Neuronal stem cell (in vitro differentiated cells): Measurements from ENCODE around the gene VSTM1.
"Not testable (repeated sequence)": the region's sequence is repeated elsewhere in the genome, so short reads cannot be mapped to it uniquely, and the experiment has no call there.

Experiments used
- DNase-seq: peaks from one replicate; pipeline ENCODE4 v3.0.0-alpha.2; 2013; ENCODE audit warnings: low spot score
- H2AFZ ChIP-seq: one replicate; pipeline ENCODE4 v1.6.1; 2013; ENCODE audit warnings: mild to moderate bottlenecking, low read length, inconsistent platforms
- H2AK5ac ChIP-seq: 2 replicates; pipeline ENCODE4 v1.6.1; 2013; ENCODE audit warnings: low read depth, mild to moderate bottlenecking, inconsistent platforms, low read length, moderate library complexity, mixed read lengths
- H2BK120ac ChIP-seq: 2 replicates; pipeline ENCODE4 v1.6.1; 2013; ENCODE audit warnings: low read depth, mild to moderate bottlenecking, inconsistent platforms, low read length, moderate library complexity, mixed read lengths
- H2BK12ac ChIP-seq: one replicate; pipeline ENCODE4 v1.6.1; 2013; ENCODE audit warnings: low read length, inconsistent platforms
- H2BK15ac ChIP-seq: 2 replicates; pipeline ENCODE4 v1.6.1; 2013; ENCODE audit warnings: mild to moderate bottlenecking, low read length, inconsistent platforms, mixed read lengths
- H2BK5ac ChIP-seq: one replicate; pipeline ENCODE4 v1.6.1; 2013; ENCODE audit warnings: inconsistent platforms, mild to moderate bottlenecking, low read length, moderate library complexity
- H3K14ac ChIP-seq: one replicate; pipeline ENCODE4 v1.6.1; 2013; ENCODE audit warnings: low read length, inconsistent platforms
- H3K18ac ChIP-seq: 2 replicates; pipeline ENCODE4 v1.6.1; 2013; ENCODE audit warnings: low read length, inconsistent platforms
- H3K23ac ChIP-seq: 2 replicates; pipeline ENCODE4 v1.6.1; 2013; ENCODE audit warnings: low read depth, mild to moderate bottlenecking, mixed read lengths, low read length, inconsistent platforms; ENCODE audit not compliant: poor library complexity
- H3K27ac ChIP-seq: replicated peaks from 3 replicates; pipeline ENCODE4 v1.5.1; 2013; ENCODE audit warnings: low read length, inconsistent platforms
- H3K27me3 ChIP-seq, 3 experiments: 2 replicates each; pipeline ENCODE4 v1.6.1; 2013; ENCODE audit warnings: low read length in 3 of 3, mild to moderate bottlenecking in 2 of 3, inconsistent platforms in 1 of 3, low read depth in 1 of 3, mixed read lengths in 1 of 3, moderate library complexity in 1 of 3; ENCODE audit not compliant: control insufficient read depth in 3 of 3, insufficient read depth in 3 of 3
- H3K36me3 ChIP-seq, 2 donors: replicated peaks in 1 of 2; 2 replicates each; pipeline ENCODE4 v1.6.1; 2013; ENCODE audit warnings: low read length in 2 of 2; ENCODE audit not compliant: control insufficient read depth in 2 of 2, insufficient read depth in 2 of 2
- H3K4ac ChIP-seq: 2 replicates; pipeline ENCODE4 v1.6.1; 2013; ENCODE audit warnings: inconsistent platforms, mild to moderate bottlenecking, low read length, moderate library complexity
- H3K4me1 ChIP-seq, 2 donors: 1 replicate in 1 of 2; 2 replicates in 1 of 2; pipeline ENCODE4 v1.6.1; 2013; ENCODE audit warnings: low read length in 2 of 2, low read depth in 1 of 2; ENCODE audit not compliant: control insufficient read depth in 2 of 2, insufficient read depth in 1 of 2
- H3K4me2 ChIP-seq: one replicate; pipeline ENCODE4 v1.6.1; 2013; ENCODE audit warnings: mild to moderate bottlenecking, low read length, inconsistent platforms; ENCODE audit not compliant: insufficient read depth, poor library complexity, severe bottlenecking
- H3K4me3 ChIP-seq, 2 donors: 2 replicates each; pipeline ENCODE4 v1.5.1; 2013; ENCODE audit warnings: low read length in 2 of 2, mild to moderate bottlenecking in 2 of 2, inconsistent platforms in 1 of 2, moderate library complexity in 1 of 2
- H3K79me1 ChIP-seq: one replicate; pipeline ENCODE4 v1.6.1; 2013; ENCODE audit warnings: low read depth, mild to moderate bottlenecking, inconsistent platforms, low read length, moderate library complexity
- H3K9ac ChIP-seq: one replicate; pipeline ENCODE4 v1.6.1; 2013; ENCODE audit warnings: mild to moderate bottlenecking, low read depth, low read length, inconsistent platforms; ENCODE audit not compliant: poor library complexity
- H3K9me3 ChIP-seq, 2 donors: replicated peaks in 1 of 2; 2 replicates each; pipeline versions ENCODE3 to v1.6.1; 2013; ENCODE audit warnings: low read length in 2 of 2, mild to moderate bottlenecking in 2 of 2, inconsistent platforms in 1 of 2, low read depth in 1 of 2, mixed read lengths in 1 of 2, moderate library complexity in 1 of 2; ENCODE audit not compliant: control insufficient read depth in 2 of 2, insufficient read depth in 1 of 2
- H4K8ac ChIP-seq: one replicate; pipeline ENCODE4 v1.6.1; 2013; ENCODE audit warnings: low read depth, mild to moderate bottlenecking, inconsistent platforms, low read length, moderate library complexity
- H4K91ac ChIP-seq: one replicate; pipeline ENCODE4 v1.6.1; 2013; ENCODE audit warnings: low read length, low read depth, mild to moderate bottlenecking, inconsistent platforms; ENCODE audit not compliant: poor library complexity
- WGBS, 2 donors: extraction: QIAGEN DNeasy Blood & Tissue Kit; methylation state at CpG; one replicate each; pipeline ENCODE4 v1.1.7; 2013; ENCODE audit warnings: missing lambda C conversion rate in 2 of 2, mixed read lengths in 1 of 2; ENCODE audit not compliant: insufficient read length in 2 of 2, insufficient replicate concordance in 1 of 2; ENCODE audit errors: extremely low coverage in 2 of 2; 5-methylcytosine and 5-hydroxymethylcytosine counted together

The VSTM1 gene

DNA sequence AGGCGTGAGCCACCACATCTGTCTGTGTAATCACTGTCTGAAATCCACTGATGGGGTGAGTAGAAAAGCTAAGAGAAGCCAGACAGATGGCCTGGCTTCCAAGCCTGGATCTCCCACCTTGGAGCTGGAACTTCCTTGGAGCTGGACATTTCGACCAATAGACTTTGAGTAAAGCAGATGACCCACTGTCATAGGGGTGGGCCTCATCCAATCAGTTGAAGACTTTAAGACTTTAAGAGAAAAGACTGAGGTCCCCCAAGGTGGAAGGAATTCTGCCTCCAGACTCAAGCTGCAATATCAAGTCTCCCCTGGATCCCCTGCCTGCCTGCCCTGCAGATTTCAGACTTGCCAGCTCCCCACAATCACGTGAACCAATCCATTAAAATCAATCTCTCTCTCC is 20.7 kb downstream of the VSTM1 start:
- no peak overlapping the region for H2AFZ ChIP-seq
- no peak overlapping the region for H3K27ac ChIP-seq
- H3K36me3 ChIP-seq = no peaks in the 10 kb centered on the region
- H3K4me1 ChIP-seq = peaks cover 0 to 5% of the 10 kb centered on the region in 2 donors
- no peak overlapping the region for H2BK12ac ChIP-seq
- H3K14ac ChIP-seq = no peak overlapping the region
- H4K8ac ChIP-seq = no peak overlapping the region
- no peak overlapping the region for H4K91ac ChIP-seq
- no peak overlapping the region for H3K4ac ChIP-seq
- no peak overlapping the region for H3K4me3 ChIP-seq
- H3K79me1 ChIP-seq = peaks cover 2% of the 10 kb centered on the region
- no peak overlapping the region for H3K4me2 ChIP-seq
- no peak overlapping the region for H3K9ac ChIP-seq
- no peak overlapping the region for H2BK120ac ChIP-seq
- no CpG with 5 or more reads among the region's 3 CpGs for WGBS, 2 donors
- H3K18ac ChIP-seq = no peak overlapping the region
- H3K23ac ChIP-seq = no peak overlapping the region
- H2BK15ac ChIP-seq = no peak overlapping the region
- H2BK5ac ChIP-seq = no peak overlapping the region
- no peaks in the 10 kb centered on the region for H3K9me3 ChIP-seq
- H2AK5ac ChIP-seq = no peak overlapping the region
- DNase-seq = no peak
- H3K27me3 ChIP-seq = no peaks in the 10 kb centered on the region

DNA sequence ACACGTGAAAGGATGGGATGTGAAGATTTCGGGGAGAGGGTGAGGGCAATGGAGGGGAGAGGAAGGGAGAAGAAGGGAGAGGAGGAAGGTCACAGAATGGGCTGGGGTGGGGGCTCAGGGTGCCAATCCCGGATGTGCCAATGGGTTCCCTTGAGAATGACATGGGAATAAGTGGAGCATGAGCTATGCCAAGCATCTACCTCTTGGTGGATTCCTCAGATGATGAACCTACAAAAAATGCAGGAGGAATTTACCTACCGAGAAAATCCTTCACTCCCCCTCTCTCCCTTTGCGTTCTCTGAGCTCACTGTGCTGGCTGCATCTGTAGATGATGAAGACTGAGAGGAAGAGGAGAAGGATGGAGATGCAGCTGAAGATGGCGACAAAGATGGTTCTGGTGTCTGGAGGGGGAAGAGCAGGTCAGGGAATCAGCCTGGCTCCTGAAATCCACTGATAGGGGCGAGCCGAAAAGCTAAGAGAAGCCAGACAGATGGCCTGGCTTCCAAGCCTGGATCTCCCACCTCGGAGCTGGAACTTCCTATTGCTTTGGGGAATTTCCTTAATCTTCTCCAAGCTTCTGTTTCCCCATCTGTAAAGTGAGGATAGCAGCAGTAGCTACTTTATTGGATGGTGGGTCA is 21.6 kb downstream of the VSTM1 start:
- Histone ChIP-seq H2AK5ac (no peak overlapping the region), H2BK5ac (no peak overlapping the region)

DNA sequence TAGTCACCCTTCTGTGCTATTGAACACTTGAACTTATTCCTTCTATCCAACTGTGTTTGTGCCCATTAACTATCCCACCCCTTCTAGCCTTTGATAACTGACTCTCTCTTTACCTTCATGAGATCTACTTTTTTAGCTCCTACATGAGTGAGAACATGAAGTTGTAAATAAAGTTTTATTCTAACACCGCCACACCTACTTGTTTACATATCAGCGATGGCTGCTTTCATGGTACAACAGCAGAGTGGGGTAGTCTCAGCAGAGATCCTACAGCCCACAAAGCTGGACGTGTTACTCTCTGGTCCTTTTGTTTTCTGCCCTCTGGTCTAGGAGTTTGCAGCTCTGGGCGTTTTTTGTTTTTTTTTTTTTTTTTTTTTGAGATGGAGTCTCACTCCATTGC is 23.7 kb downstream of the VSTM1 start:
- Histone ChIP-seq H4K8ac (no peak overlapping the region), H3K9ac (no peak overlapping the region), H2AFZ (no peak overlapping the region), H3K23ac (no peak overlapping the region), H3K36me3 (no peaks in the 10 kb centered on the region), H3K4me3 (no peak overlapping the region), H4K91ac (no peak overlapping the region), H3K4me1 (peaks cover 5 to 10% of the 10 kb centered on the region in 2 donors), H2BK5ac (no peak overlapping the region), H3K4ac (no peak overlapping the region), H2AK5ac (no peak overlapping the region), H2BK12ac (no peak overlapping the region), H3K9me3 (no peaks in the 10 kb centered on the region), H3K4me2 (no peak overlapping the region), H3K27me3 (no peaks in the 10 kb centered on the region), H3K14ac (no peak overlapping the region), H3K18ac (no peak overlapping the region), H3K27ac (no peak overlapping the region), H2BK15ac (no peak overlapping the region), H2BK120ac (no peak overlapping the region), H3K79me1 (no peaks in the 10 kb centered on the region)
- no CpG with 5 or more reads among the region's 4 CpGs for WGBS, 2 donors
- no peak for DNase-seq

More for the DNA sequence above, 21.6 kb downstream of the VSTM1 start:
- Histone ChIP-seq H3K14ac (no peak overlapping the region), H4K91ac (no peak overlapping the region), H2BK15ac (peak overlapping the region; percentile 39), H3K4me1 (peaks cover 0 to 5% of the 10 kb centered on the region in 2 donors), H2AFZ (no peak overlapping the region), H3K4me2 (no peak overlapping the region), H3K18ac (peak overlapping the region; percentile 38), H3K27ac (no peak overlapping the region), H2BK120ac (no peak overlapping the region), H3K36me3 (no peaks in the 10 kb centered on the region), H4K8ac (no peak overlapping the region), H3K4ac (no peak overlapping the region), H3K4me3 (no peak overlapping the region), H3K9ac (no peak overlapping the region), H3K9me3 (no peaks in the 10 kb centered on the region), H3K23ac (no peak overlapping the region), H3K79me1 (peaks cover 2% of the 10 kb centered on the region), H2BK12ac (no peak overlapping the region), H3K27me3 (no peaks in the 10 kb centered on the region)
- WGBS, 2 donors = 100% methylated on average over 2 of the region's 9 CpGs; no CpG with 5 or more reads in 1 of the 2 donors
- DNase-seq = no peak

DNA sequence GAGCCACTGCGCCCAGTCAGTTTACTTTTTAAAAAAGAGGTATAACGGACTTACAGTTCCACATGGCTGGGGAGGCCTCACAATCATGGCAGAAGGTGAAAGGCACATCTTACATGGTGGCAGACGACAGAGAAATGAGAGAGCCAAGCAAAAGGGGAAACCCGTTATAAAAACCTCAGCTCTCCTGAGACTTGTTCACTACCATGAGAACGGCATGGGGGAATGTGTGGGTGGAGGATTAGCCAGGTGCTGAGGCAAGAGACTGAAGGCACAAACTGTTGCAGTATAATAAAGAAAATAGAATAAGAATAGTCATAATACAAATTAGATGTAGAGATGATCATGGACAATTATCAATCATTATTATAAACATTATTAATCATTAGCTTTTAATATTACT is 27.2 kb downstream of the VSTM1 start:
- not testable (repeated sequence) for H3K18ac ChIP-seq, H2AFZ ChIP-seq, DNase-seq, H3K4me2 ChIP-seq, H2BK5ac ChIP-seq, H3K4me3 ChIP-seq, H2BK15ac ChIP-seq, H2BK120ac ChIP-seq, H3K36me3 ChIP-seq, H2BK12ac ChIP-seq, H4K91ac ChIP-seq, H3K23ac ChIP-seq, H4K8ac ChIP-seq, H3K4ac ChIP-seq, H3K79me1 ChIP-seq, H3K27me3 ChIP-seq, H3K9ac ChIP-seq, H2AK5ac ChIP-seq, H3K14ac ChIP-seq, H3K9me3 ChIP-seq
- H3K4me1 ChIP-seq = peaks cover 2 to 14% of the 10 kb centered on the region in 2 donors
- H3K27ac ChIP-seq = peak overlapping the region; percentile 85
- no CpG with 5 or more reads among the region's 5 CpGs for WGBS, 2 donors
